Stimulated activated CD8-positive, alpha-beta memory T cell treated with anti-CD3 and anti-CD28 coated beads, Interleukin-2, amount 100 ng/mL, for 48 hours (primary cell): ENCODE measurements around the gene SLC25A13.
"Not testable (repeated sequence)": the region's sequence is repeated elsewhere in the genome, so short reads cannot be mapped to it uniquely, and the experiment has no call there.

ENCODE experiments used
- DNase-seq, 2 donors: peaks; one replicate each; pipeline ENCODE4 v3.0.0-alpha.2; 2020; ENCODE audit warnings: low read depth in 2 of 2

SLC25A13 gene

GRCh38 chr7:96299496-96299895, 22.4 kb downstream of the SLC25A13 start:
- no peak for DNase-seq

DNA sequence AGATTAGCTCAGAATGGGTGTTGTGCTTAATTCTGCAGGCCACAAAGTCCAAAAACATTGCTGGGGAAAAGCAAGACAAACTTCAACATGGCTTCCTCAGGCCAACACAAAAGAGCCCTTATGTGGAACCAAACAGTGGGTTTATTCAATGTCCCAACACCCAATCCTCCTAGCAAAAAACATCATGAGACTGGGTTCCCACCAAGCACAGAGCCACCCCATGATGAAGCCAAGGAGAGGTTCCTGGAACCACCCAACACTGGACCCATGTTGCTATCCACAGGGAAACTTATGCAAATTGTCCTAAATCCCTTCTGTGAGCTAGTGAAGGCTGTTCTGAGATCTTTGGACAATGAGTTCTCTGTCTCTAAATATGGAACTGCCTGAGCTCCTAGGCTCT, 24.0 kb downstream of the SLC25A13 start:
- DNase-seq: no peak

- not testable (repeated sequence) for DNase-seq
Measured at GRCh38 chr7:96297446-96297845, 24.5 kb downstream of the SLC25A13 start.

DNA sequence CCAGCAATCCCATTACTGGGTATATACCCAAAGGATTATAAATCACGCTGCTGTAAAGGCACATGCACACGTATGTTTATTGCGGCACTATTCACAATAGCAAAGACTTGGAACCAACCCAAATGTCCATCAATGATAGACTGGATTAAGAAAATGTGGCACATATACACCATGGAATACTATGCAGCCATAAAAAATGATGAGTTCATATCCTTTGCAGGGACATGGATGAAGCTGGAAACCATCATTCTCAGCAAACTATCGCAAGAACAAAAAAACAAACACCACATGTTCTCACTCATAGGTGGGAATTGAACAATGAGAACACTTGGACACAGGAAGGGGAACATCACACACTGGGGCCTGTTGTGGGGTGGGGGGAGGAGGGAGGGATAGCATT, 28.0 kb downstream of the SLC25A13 start:
- not testable (repeated sequence) for DNase-seq

GRCh38 chr7:96287559-96287958, 34.3 kb downstream of the SLC25A13 start:
- no peak for DNase-seq

GRCh38 chr7:96287132-96287531, 34.8 kb downstream of the SLC25A13 start:
- DNase-seq: no peak

GRCh38 chr7:96285579-96285978, 36.3 kb downstream of the SLC25A13 start:
- DNase-seq: no peak

DNA sequence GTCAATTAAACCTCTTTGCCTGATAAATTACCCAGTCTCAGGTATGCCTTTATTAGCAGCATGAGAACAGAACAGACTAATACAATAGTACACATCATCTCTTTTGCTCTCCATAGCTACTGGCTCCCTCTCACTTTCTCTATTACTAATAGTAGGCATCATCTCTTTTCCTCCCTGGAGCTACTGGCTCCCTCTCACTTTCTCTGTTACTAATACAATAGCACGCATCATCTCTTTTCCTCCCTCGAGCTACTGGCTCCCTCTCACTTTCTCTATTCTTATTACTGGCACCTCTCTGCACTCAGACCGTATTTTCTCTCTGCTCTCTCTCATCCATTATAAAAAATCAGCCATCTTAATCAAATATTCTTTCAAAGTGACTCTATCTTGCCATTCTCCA, 37.1 kb downstream of the SLC25A13 start:
- DNase-seq: no peak

GRCh38 chr7:96284240-96284639, 37.7 kb downstream of the SLC25A13 start:
- no peak for DNase-seq

DNA sequence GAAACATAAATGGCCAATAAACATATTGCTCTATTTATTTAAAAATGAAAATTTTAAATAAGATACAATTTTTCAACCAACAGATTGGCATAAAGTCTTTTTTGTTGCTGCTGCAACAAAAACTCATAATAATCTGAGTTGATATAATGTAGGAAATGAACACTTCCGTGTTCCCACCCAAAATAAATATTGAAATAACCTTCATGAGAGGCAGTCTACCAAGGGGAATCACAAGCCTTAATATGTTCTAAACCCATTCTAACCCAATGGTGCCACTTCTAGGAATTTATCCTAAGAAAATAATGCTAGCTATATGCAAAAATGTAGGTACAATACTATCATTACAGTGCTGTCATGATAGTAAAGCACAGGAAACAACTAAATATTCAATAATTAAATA, 39.1 kb downstream of the SLC25A13 start:
- DNase-seq: no peak

GRCh38 chr7:96277921-96278320, 44.0 kb downstream of the SLC25A13 start:
- no peak for DNase-seq

GRCh38 chr7:96276019-96276418, 45.9 kb downstream of the SLC25A13 start:
- DNase-seq: no peak

GRCh38 chr7:96273716-96274115, 48.2 kb downstream of the SLC25A13 start:
- no peak for DNase-seq

DNA sequence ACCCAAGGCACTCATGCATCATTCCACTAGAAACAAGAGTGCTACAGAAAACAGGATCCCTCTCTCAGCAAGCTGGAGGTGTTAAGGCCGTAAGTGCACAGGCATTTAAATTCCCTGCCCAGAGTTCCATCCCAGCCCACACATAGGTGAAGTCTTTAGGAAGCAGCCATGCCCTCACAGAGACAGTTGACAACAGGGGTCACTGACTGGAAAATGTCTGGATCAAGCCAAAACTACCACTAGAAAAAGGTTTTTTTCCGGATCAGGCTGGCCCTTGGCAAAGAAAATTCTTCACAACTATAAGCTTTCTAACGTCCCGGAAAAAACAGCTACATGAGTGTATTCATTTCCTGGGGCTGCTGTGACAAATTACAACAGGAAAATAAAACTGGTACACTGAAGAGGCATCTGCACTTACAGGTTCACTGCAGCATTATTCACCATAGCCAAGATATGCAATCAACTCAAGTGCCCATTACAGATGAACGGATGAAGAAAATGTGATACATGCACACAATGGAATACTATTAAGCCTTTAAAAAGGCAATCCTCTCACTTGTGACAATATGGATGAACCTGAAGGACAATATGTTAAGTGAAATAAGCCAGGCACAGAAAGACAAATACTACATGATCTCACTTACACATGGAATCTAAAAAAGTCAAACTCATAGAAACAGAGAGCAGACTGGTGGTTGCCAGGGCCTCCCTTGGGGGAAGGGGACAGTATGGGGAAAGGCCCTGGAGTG, 52.5 kb downstream of the SLC25A13 start:
- no peak for DNase-seq

DNA sequence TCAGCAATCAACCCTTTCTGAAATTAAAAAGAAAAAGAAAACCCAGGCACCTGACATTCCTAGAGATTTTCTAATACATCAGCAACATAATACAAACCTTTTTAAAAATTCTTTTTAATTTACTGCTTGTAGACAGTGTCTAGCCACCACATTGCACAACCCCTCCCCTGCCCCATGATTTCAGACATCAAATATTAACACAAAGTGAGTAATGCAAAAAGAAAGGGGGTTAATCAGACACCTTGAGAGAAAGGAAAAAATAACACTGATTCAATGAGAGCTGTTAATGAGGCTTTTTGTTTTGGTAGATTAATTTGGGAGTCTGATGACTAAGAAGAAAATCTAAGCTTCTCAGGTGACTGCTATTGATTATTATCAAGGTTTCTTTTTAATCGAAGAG, 55.3 kb downstream of the SLC25A13 start:
- no peak for DNase-seq

GRCh38 chr7:96266015-96266414, 55.9 kb downstream of the SLC25A13 start:
- no peak for DNase-seq

- no peak for DNase-seq
Measured at GRCh38 chr7:96253964-96254363, 67.9 kb downstream of the SLC25A13 start.

DNA sequence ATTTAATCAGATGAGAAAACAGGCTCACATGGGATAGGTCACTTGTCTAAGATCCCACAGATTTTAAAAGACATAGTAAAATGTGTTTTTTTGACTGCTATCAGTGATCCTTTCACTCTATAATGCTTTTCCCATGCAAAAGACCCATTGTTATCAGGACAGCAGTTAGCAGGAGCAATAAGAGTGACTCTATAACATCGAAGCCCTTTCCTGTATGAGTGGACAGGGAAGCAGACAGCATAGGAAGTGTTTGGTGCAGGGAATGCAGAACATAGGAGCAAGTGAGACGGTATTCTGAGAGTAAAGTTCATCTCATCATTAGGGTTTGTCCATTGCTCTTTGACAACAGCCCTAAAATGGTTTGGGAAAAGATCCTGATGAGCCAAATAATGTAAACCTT, 68.5 kb downstream of the SLC25A13 start:
- no peak for DNase-seq

GRCh38 chr7:96250776-96251361, 71.0 kb downstream of the SLC25A13 start:
- DNase-seq: no peak

DNA sequence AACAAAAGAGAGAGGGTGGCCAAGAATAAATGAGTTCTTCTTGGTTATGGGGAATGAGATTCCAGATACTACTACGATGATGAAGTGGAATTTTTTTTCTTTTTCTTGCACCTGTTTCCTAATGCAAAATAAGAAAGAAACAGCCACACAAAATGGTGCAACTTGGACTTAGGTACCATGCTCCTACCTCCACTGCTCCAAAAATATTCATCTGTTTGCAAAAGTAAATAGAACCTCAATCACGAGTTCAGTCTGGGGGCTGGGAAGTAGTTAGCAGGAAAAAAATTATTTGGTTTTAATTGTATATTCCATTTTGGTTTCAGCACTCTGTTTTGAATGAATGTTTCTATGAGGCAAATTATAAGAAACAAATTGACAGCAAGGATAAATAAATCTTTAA, 73.5 kb downstream of the SLC25A13 start:
- DNase-seq: no peak

DNA sequence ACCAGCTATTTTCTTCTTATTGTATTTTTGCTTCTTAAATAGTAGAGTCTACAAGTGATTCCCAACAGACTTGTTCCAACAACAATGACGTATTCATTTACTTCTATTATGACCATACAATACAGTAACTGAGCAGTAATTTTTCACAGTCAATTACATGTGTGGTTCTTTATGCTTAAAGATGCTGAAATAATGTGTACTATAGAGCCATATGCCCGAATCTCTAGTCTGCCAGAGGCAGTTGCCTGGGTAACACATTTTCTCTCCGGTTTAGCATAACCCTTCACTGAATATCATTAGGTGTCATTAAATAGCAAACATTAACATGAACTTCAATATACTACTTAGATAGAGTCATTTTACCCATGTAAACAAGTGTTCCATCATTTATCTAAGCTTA, 75.0 kb downstream of the SLC25A13 start:
- DNase-seq: no peak

DNA sequence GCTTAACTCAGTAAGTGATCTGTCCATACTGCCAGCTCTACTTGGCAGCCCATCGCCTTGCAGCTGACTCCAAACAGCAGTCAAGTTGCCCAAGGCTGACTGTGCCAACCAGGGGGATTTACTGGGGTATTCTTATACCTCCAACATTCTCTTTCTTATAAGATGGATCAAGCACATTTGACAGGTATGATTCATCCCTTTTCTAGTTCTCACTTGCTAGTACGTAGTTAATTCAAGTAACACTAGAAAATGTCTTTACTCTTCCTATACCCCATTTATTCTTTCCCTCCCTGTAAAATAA, 77.0 kb downstream of the SLC25A13 start:
- DNase-seq: no peak

GRCh38 chr7:96244244-96244991, 77.5 kb downstream of the SLC25A13 start:
- DNase-seq: no peak
